ENCODE measurements around the gene GTF2F1.

DNA sequence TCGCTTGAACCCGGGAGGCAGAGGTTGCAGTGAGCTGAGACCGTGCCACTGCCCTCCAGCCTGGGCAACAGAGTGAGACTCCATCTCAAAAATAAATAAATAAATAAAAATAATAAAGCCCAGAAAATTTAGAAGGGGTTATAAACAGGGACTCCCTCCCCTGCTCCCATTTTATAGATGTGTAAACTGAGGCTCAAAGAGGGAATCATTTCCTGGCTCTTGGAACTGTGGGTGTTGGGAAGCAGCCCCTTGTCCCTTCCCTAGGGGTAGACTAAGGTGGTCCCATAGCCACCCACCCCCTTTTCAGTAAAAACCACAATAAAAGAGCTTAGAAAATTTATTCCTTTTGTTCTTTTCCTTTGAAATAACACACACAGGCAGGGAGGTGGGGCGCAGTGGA lies 46.8 kb upstream of the GTF2F1 start:
- no peak for TF ChIP-seq EZH2 (IDR thresholded peaks at IDR 0.05; ENCODE audit: low read length, missing control alignments)
- TF ChIP-seq, protein P1, sequence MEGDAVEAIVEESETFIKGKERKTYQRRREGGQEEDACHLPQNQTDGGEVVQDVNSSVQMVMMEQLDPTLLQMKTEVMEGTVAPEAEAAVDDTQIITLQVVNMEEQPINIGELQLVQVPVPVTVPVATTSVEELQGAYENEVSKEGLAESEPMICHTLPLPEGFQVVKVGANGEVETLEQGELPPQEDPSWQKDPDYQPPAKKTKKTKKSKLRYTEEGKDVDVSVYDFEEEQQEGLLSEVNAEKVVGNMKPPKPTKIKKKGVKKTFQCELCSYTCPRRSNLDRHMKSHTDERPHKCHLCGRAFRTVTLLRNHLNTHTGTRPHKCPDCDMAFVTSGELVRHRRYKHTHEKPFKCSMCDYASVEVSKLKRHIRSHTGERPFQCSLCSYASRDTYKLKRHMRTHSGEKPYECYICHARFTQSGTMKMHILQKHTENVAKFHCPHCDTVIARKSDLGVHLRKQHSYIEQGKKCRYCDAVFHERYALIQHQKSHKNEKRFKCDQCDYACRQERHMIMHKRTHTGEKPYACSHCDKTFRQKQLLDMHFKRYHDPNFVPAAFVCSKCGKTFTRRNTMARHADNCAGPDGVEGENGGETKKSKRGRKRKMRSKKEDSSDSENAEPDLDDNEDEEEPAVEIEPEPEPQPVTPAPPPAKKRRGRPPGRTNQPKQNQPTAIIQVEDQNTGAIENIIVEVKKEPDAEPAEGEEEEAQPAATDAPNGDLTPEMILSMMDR (conservative IDR thresholded peaks at IDR 0.05 in 1 of 2, IDR thresholded peaks at IDR 0.05 in 1 of 2; ENCODE audit: low read depth in 1 of 2, low read length in 2 of 2): no peak

Data from fibroblast of lung (primary cell).